Karpas-422 (cell line): Measurements from ENCODE around the gene EAF2. TPM values are rescaled to one million over a fixed set of nuclear protein-coding genes. Genes with fewer than 3 reads are reported as not detected.
A peak's percentile ranks its signal among the peaks of the same experiment; 100 is the strongest.

ENCODE experiments used
- DNase-seq: peaks from one replicate; pipeline ENCODE4 v3.0.0-alpha.2; 2015
- H2AFZ ChIP-seq: fragments of 200-600 bp; sonication (generic); 2 replicates; pipeline ENCODE4 v1.6.1; 2014; ENCODE audit warnings: antibody characterized with exemption, low read length, mixed read lengths
- H3K27ac ChIP-seq: fragments of 200-600 bp; sonication (generic); 2 replicates; pipeline ENCODE4 v1.5.1; 2014; ENCODE audit warnings: mild to moderate bottlenecking, low read length, moderate library complexity
- H3K27me3 ChIP-seq: fragments of 200-600 bp; sonication (generic); 2 replicates; pipeline ENCODE4 v1.6.1; 2014; ENCODE audit warnings: low read length, mixed read lengths
- H3K36me3 ChIP-seq: fragments of 200-600 bp; sonication (generic); 2 replicates; pipeline ENCODE4 v1.6.1; 2014; ENCODE audit warnings: low read length, mixed read lengths; ENCODE audit not compliant: insufficient read depth
- H3K4me1 ChIP-seq: fragments of 200-600 bp; sonication (generic); 2 replicates; pipeline ENCODE4 v1.6.1; 2014; ENCODE audit warnings: mild to moderate bottlenecking, low read length, mixed read lengths
- H3K4me2 ChIP-seq: fragments of 200-600 bp; sonication (generic); 2 replicates; pipeline ENCODE4 v1.6.1; 2014; ENCODE audit warnings: low read length, low read depth, mild to moderate bottlenecking; ENCODE audit not compliant: poor library complexity, severe bottlenecking
- H3K4me3 ChIP-seq: fragments of 200-600 bp; sonication (generic); 2 replicates; pipeline ENCODE4 v1.5.1; 2014; ENCODE audit warnings: mild to moderate bottlenecking, antibody characterized with exemption, low read length, mixed read lengths
- H3K79me2 ChIP-seq: fragments of 200-600 bp; sonication (generic); 2 replicates; pipeline ENCODE4 v1.6.1; 2014; ENCODE audit warnings: mild to moderate bottlenecking, low read length, mixed read lengths
- H3K9ac ChIP-seq: fragments of 200-600 bp; sonication (generic); 2 replicates; pipeline ENCODE4 v1.6.0; 2014; ENCODE audit warnings: low read length
- H3K9me2 ChIP-seq: fragments of 200-600 bp; sonication (generic), shearing (Covaris generic); replicated peaks from 2 replicates; pipeline ENCODE4 v1.6.0; 2014; ENCODE audit warnings: mild to moderate bottlenecking, low read length, moderate library complexity; ENCODE audit not compliant: insufficient read depth
- H3K9me3 ChIP-seq: fragments of 300-700, 200-600 bp; sonication (generic); 2 replicates; pipeline ENCODE4 v1.6.1; 2014; ENCODE audit warnings: low read length, mixed read lengths
- H4K20me1 ChIP-seq: fragments of 200-600 bp; sonication (generic); 2 replicates; pipeline ENCODE4 v1.6.1; 2014; ENCODE audit warnings: mild to moderate bottlenecking, antibody characterized with exemption, low read length, low read depth; ENCODE audit not compliant: insufficient read depth
- total RNA-seq: library from RNA; depleted of rRNA; stranded (reverse); fragments of >200 nt; shearing (Covaris generic); gene quantifications from 2 replicates; pipeline ENCODE4 v1.2.3, GENCODE V29; 2014; ENCODE audit warnings: low replicate concordance; rRNA removed

Gene EAF2
- 60.6 and 62.2 TPM in 2 replicates for total RNA-seq

GRCh38 chr3:121834671-121835464 is at the start of gene EAF2, which contains the start of gene IQCB1:
Gene EAF2 (plus strand): TSS chr3:121835209. CDS start chr3:121835286, 77 bp downstream.
Gene IQCB1 (minus strand): TSS chr3:121835060. CDS start chr3:121828960, 6,100 bp downstream.
- no peaks in the 10 kb centered on the region for H3K27me3 ChIP-seq
- H3K9me3 ChIP-seq, result no peaks in the 10 kb centered on the region
- no peaks in the 10 kb centered on the region for H4K20me1 ChIP-seq
- DNase-seq, result peak; percentile 99
- H3K36me3 ChIP-seq, result peaks cover 46% of the 10 kb centered on the region
- H2AFZ ChIP-seq, result 0 out of 2 replicates have a peak within 1 kb of the TSS, but pooled peaks have one; percentile 32
- H3K4me1 ChIP-seq, result peaks cover 32% of the 10 kb centered on the region
- peak within 1 kb of the TSS; percentile 87 for H3K4me2 ChIP-seq
- peak within 1 kb of the TSS; percentile 89 for H3K27ac ChIP-seq
- no peaks in the 10 kb centered on the region for H3K9me2 ChIP-seq
- H3K79me2 ChIP-seq, result peaks cover 94% of the 10 kb centered on the region
- peak within 1 kb of the TSS; percentile 94 for H3K4me3 ChIP-seq
- H3K9ac ChIP-seq, result peak within 1 kb of the TSS; percentile 91

GRCh38 chr3:121786485-121786884 is 48.5 kb upstream of the EAF2 start:
- Histone ChIP-seq H3K9ac (no peak overlapping the region), H3K79me2 (peaks cover 8% of the 10 kb centered on the region; the same call in 1 of the 2 replicates), H3K27me3 (no peaks in the 10 kb centered on the region), H4K20me1 (no peaks in the 10 kb centered on the region), H3K4me2 (no peak overlapping the region), H3K36me3 (peaks cover 76% of the 10 kb centered on the region), H3K9me3 (no peaks in the 10 kb centered on the region), H3K27ac (no peak overlapping the region), H3K4me1 (no peaks in the 10 kb centered on the region), H3K9me2 (no peaks in the 10 kb centered on the region), H2AFZ (no peak overlapping the region), H3K4me3 (no peak overlapping the region)
- no peak for DNase-seq

GRCh38 chr3:121793078-121793477 is 41.9 kb upstream of the EAF2 start:
- DNase-seq, result no peak
- H3K9me3 ChIP-seq, result no peaks in the 10 kb centered on the region
- H3K79me2 ChIP-seq, result peaks cover 20% of the 10 kb centered on the region
- H3K9me2 ChIP-seq, result no peaks in the 10 kb centered on the region
- H3K27me3 ChIP-seq, result no peaks in the 10 kb centered on the region
- H3K9ac ChIP-seq, result peak overlapping the region; percentile 34; the same call in 1 of the 2 replicates
- peak overlapping the region; percentile 87 for H3K27ac ChIP-seq
- peak overlapping the region; percentile 42 for H3K4me3 ChIP-seq
- H2AFZ ChIP-seq, result no peak overlapping the region
- H4K20me1 ChIP-seq, result no peaks in the 10 kb centered on the region
- peaks cover 43% of the 10 kb centered on the region for H3K4me1 ChIP-seq
- peak overlapping the region; percentile 66 for H3K4me2 ChIP-seq
- peaks cover 58% of the 10 kb centered on the region for H3K36me3 ChIP-seq

- Histone ChIP-seq H3K4me2 (peak overlapping the region; percentile 66), H3K4me3 (peak overlapping the region; percentile 42)
Observed at GRCh38 chr3:121794264-121794983, 40.6 kb upstream of the EAF2 start.

GRCh38 chr3:121796970-121797369 is 38.0 kb upstream of the EAF2 start:
- H3K4me1 ChIP-seq, result peaks cover 43% of the 10 kb centered on the region
- no peaks in the 10 kb centered on the region for H3K9me3 ChIP-seq
- peaks cover 44% of the 10 kb centered on the region for H3K79me2 ChIP-seq
- no peaks in the 10 kb centered on the region for H3K9me2 ChIP-seq
- H3K36me3 ChIP-seq, result peaks cover 61% of the 10 kb centered on the region
- no peak overlapping the region for H2AFZ ChIP-seq
- H3K4me2 ChIP-seq, result no peak overlapping the region
- peak overlapping the region; percentile 10; the same call in 1 of the 2 replicates for H3K27ac ChIP-seq
- H3K27me3 ChIP-seq, result no peaks in the 10 kb centered on the region
- H4K20me1 ChIP-seq, result no peaks in the 10 kb centered on the region
- no peak overlapping the region for H3K9ac ChIP-seq
- H3K4me3 ChIP-seq, result no peak overlapping the region
- no peak for DNase-seq

More at GRCh38 chr3:121794264-121794983, 40.6 kb upstream of the EAF2 start:
- DNase-seq, result no peak
- Histone ChIP-seq H3K9ac (0 out of 2 replicates have a peak overlapping the region, but pooled peaks have one; percentile 34), H3K9me3 (no peaks in the 10 kb centered on the region), H4K20me1 (no peaks in the 10 kb centered on the region), H3K9me2 (no peaks in the 10 kb centered on the region), H3K27me3 (no peaks in the 10 kb centered on the region), H3K27ac (peak overlapping the region; percentile 87), H3K79me2 (peaks cover 27% of the 10 kb centered on the region), H3K36me3 (peaks cover 58% of the 10 kb centered on the region), H3K4me1 (peaks cover 43% of the 10 kb centered on the region), H2AFZ (no peak overlapping the region)

GRCh38 chr3:121800906-121801305 is 34.1 kb upstream of the EAF2 start:
- no peaks in the 10 kb centered on the region for H3K9me2 ChIP-seq
- H3K4me3 ChIP-seq, result no peak overlapping the region
- no peak overlapping the region for H3K4me2 ChIP-seq
- peaks cover 44% of the 10 kb centered on the region for H3K79me2 ChIP-seq
- H3K4me1 ChIP-seq, result peaks cover 10% of the 10 kb centered on the region; the same call in 1 of the 2 replicates
- H3K36me3 ChIP-seq, result peaks cover 76% of the 10 kb centered on the region
- no peak overlapping the region for H2AFZ ChIP-seq
- no peak overlapping the region for H3K27ac ChIP-seq
- H4K20me1 ChIP-seq, result no peaks in the 10 kb centered on the region
- DNase-seq, result no peak
- H3K9ac ChIP-seq, result no peak overlapping the region
- H3K9me3 ChIP-seq, result no peaks in the 10 kb centered on the region
- H3K27me3 ChIP-seq, result no peaks in the 10 kb centered on the region

- Histone ChIP-seq H3K4me1 (peaks cover 11% of the 10 kb centered on the region), H3K36me3 (peaks cover 84% of the 10 kb centered on the region), H3K4me3 (no peak overlapping the region), H3K9ac (no peak overlapping the region), H3K4me2 (no peak overlapping the region), H4K20me1 (no peaks in the 10 kb centered on the region), H3K27me3 (no peaks in the 10 kb centered on the region), H2AFZ (no peak overlapping the region), H3K9me3 (no peaks in the 10 kb centered on the region), H3K79me2 (peaks cover 66% of the 10 kb centered on the region), H3K9me2 (no peaks in the 10 kb centered on the region), H3K27ac (peak overlapping the region; percentile 25)
- no peak for DNase-seq
Observed at GRCh38 chr3:121803771-121804320, 31.2 kb upstream of the EAF2 start.
